BJ (cell line): ENCODE data around the gene PRSS27. TPM values are rescaled to one million over a fixed set of nuclear protein-coding genes. Genes with fewer than 3 reads are reported as not detected.

ENCODE experiments used
- CTCF ChIA-PET: fragments of 350-600 bp; formaldehyde crosslinking; extraction: SDS; loops from one replicate; lab custom pipeline; 2021; ENCODE audit warnings: antibody characterized with exemption, inconsistent platforms; lab: Yijun Ruan, JAX
- POLR2A ChIA-PET: fragments of 300-600 bp; sonication (Branson Sonifier 250); formaldehyde crosslinking; extraction: SDS; loops from one replicate; lab custom pipeline; 2021; ENCODE audit warnings: antibody characterized with exemption; lab: Charles Lee
- DNase-seq: peaks from one replicate; pipeline ENCODE4 v3.0.0-alpha.2; 2011; ENCODE audit warnings: low read depth
- H3K27me3 ChIP-seq: 2 replicates; pipeline ENCODE4 v1.6.0; 2011; ENCODE audit warnings: low read length; ENCODE audit not compliant: control insufficient read depth, insufficient read depth
- H3K36me3 ChIP-seq: 2 replicates; pipeline ENCODE4 v1.5.1; 2011; ENCODE audit warnings: low read length; ENCODE audit not compliant: control insufficient read depth, insufficient read depth
- H3K4me3 ChIP-seq: 2 replicates; pipeline ENCODE4 v1.5.1; 2011; ENCODE audit warnings: low read depth, mild to moderate bottlenecking, control low read depth, low read length
- CTCF ChIP-seq: IDR thresholded peaks from 2 replicates; pipeline ENCODE4 v1.5.1; 2011; ENCODE audit warnings: low read depth, mild to moderate bottlenecking, control low read depth, inconsistent platforms, low read length, moderate library complexity; ENCODE audit not compliant: insufficient read depth
- polyA plus RNA-seq: library from polyadenylated mRNA; depleted of rRNA; stranded (reverse); fragments of >200 nt; gene quantifications from 2 replicates; pipeline ENCODE4 v1.2.3, GENCODE V29; 2011

PRSS27 gene
- polyA plus RNA-seq, 1 experiment: 0.97 TPM

- CTCF ChIA-PET: interaction anchor here (1.6 kb wide), 1 partner anchor 12 kb away, joined by 4 read pairs; no protein-coding TSS in a partner anchor
- Histone ChIP-seq H3K36me3 (no peaks in the 10 kb centered on the region), H3K4me3 (no peak overlapping the region), H3K27me3 (no peaks in the 10 kb centered on the region)
- TF ChIP-seq CTCF: no peak
- POLR2A ChIA-PET: interaction anchor here (0.6 kb wide), 1 partner anchor 43 kb away, joined by 7 read pairs; no protein-coding TSS in a partner anchor
- no peak for DNase-seq
Measured at GRCh38 chr16:2741168-2741567, 21.1 kb upstream of the PRSS27 start.

- CTCF ChIA-PET: interaction anchor here (1.6 kb wide), 1 partner anchor 11 kb away, joined by 4 read pairs; no protein-coding TSS in a partner anchor
- Histone ChIP-seq H3K27me3 (no peaks in the 10 kb centered on the region), H3K36me3 (no peaks in the 10 kb centered on the region), H3K4me3 (no peak overlapping the region)
- no peak for TF ChIP-seq CTCF
- DNase-seq: no peak
- POLR2A ChIA-PET: no interaction called here
Measured at GRCh38 chr16:2740476-2740875, 20.5 kb upstream of the PRSS27 start.

- no peak for DNase-seq
- Histone ChIP-seq H3K4me3 (no peak overlapping the region), H3K27me3 (no peaks in the 10 kb centered on the region), H3K36me3 (no peaks in the 10 kb centered on the region)
- POLR2A ChIA-PET: no interaction called here
- CTCF ChIA-PET: interaction anchor here (1.6 kb wide), 1 partner anchor 11 kb away, joined by 4 read pairs; no protein-coding TSS in a partner anchor
- TF ChIP-seq CTCF: no peak
Measured at GRCh38 chr16:2739625-2740430, 19.8 kb upstream of the PRSS27 start.

GRCh38 chr16:2738615-2739014 is 18.6 kb upstream of the PRSS27 start:
- H3K4me3 ChIP-seq: no peak overlapping the region
- H3K27me3 ChIP-seq: no peaks in the 10 kb centered on the region
- ChIA-PET POLR2A (interaction anchor here (0.6 kb wide), 1 partner anchor 14 kb away, joined by 8 read pairs; the partner anchor contains the start of gene SRRM2), CTCF (interaction anchor here (1.3 kb wide), 1 partner anchor 100 kb away, joined by 3 read pairs; no protein-coding TSS in a partner anchor)
- no peak for TF ChIP-seq CTCF
- no peak for DNase-seq
- no peaks in the 10 kb centered on the region for H3K36me3 ChIP-seq

GRCh38 chr16:2737895-2738418 is 17.9 kb upstream of the PRSS27 start:
- no peak for TF ChIP-seq CTCF
- CTCF ChIA-PET: interaction anchor here (1.3 kb wide), 1 partner anchor 101 kb away, joined by 3 read pairs; no protein-coding TSS in a partner anchor
- no peak for DNase-seq
- Histone ChIP-seq H3K27me3 (no peaks in the 10 kb centered on the region), H3K36me3 (no peaks in the 10 kb centered on the region), H3K4me3 (no peak overlapping the region)
- POLR2A ChIA-PET: no interaction called here
